GM12874 (cell line): ENCODE measurements around the gene TTLL11.

Experiments used
- CTCF ChIP-seq: IDR thresholded peaks from 2 replicates; pipeline ENCODE4 v1.5.1; 2011; ENCODE audit warnings: low read depth, mild to moderate bottlenecking, control low read depth, low read length, moderate library complexity; ENCODE audit not compliant: insufficient read depth

The TTLL11 gene

DNA sequence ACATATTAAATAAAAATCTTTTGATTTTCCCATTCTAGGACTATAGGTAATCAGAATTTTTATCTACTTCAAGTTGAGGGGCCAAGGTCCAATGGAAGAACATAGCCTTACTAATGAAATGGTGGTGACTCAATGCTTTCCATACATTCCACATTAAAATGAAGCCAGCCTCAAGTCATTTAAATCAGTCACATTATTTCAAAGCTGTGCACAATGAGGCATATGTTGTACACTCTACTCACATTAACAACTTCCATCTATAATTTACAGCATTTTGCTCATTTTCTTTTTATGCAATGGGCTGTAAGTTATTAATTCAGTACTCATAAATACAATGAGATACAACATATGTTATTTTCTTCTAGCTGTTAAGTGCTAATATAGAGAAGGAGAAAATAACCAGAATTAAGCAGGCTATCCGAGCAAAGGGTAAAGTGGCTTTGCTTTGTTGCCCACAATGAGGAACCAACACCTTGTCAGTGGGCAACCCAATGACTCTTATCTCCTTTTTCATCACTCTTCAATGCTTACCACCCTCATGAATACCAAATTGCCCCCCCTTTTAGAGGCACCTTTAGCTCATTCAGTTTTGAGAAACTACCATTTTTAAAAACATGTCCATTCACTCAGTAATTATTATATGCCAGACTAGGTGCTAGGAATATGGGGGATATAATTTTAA, 52.4 kb downstream of the TTLL11 start:
- TF ChIP-seq CTCF: no peak

DNA sequence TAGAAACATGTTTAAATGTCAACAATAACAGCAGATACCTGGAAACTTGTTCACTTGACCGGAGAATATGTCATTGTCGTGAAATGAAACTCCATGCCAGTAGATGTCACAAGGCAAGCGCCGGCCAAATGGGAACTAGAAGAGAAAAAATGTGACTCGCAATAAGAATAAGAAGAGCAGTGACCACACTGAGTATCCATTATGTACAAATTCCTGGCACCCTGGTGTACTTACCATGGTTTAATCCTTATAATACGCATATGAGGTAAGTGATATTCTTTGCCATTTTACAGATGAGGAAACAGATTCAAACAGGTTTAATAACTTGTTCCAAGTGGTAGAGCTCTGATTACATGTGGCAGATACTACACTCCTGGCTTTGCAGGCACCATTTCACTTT, 53.9 kb downstream of the TTLL11 start:
- no peak for TF ChIP-seq CTCF

DNA sequence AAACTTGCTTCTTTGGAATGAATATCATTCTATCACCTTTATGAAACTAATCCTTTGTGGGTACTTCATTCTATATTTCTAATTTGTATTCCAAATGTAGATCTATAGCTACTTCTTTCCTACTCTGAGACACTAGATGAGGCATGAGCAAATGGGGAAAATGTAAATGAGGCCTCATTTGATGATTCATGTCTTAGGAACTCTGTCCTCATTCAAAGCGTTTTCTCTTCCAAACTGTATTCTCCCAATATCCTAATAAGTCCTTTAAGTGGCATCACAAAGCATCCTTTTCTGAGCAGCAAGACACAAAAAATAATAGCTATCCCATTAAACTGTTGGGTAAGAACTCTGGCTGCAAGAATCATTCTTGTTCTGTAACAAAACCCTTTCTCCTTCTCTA, 56.1 kb downstream of the TTLL11 start:
- no peak for TF ChIP-seq CTCF

GRCh38 chr9:122036408-122036807, 56.7 kb downstream of the TTLL11 start:
- TF ChIP-seq CTCF: no peak

DNA sequence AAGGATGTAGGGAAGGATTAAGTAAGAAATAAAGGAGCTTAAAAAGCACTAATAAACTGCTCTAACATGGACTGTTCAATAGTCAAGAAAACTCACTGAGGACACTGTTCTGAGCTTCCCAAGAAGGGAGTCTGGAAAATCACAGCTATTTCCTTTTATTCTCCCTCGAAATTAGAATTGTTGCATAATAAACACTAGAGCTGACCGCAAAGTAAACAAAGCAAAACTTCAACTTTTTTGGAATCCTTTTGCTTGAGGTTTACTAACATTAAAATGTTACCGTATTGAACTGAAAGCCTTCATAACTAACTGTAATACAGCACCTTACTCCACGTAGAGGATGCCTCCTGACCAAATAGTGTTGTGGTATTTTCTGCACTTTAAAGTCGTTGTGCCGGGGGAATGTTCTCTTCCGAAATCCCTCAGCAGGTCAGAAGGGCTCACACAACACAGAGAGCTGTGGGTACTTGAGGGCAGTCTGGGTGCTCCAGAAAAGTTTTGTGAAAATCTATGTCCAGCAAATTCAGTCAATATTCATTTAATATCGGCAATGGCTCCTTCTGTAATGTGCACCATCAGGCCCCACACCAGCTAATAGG, 59.2 kb downstream of the TTLL11 start:
- TF ChIP-seq CTCF: no peak

DNA sequence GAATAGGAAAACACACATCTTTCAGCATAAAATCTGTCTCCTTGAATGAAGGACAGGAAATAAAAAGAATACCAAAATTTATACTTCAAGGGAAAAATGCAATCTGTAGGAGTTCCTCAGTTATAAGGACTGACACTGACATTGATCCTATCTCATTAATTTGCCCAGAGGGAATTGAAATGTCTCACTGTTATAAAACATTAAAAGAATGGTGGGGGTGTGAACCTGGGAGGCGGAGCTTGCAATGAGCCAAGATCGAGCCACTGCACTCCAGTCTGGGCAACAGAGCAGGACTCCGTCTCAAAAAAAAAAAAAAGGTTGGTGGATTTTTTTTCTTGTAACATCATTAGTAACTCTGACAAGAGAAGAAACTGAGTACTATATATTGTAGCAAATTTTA, 60.8 kb downstream of the TTLL11 start:
- no peak for TF ChIP-seq CTCF

DNA sequence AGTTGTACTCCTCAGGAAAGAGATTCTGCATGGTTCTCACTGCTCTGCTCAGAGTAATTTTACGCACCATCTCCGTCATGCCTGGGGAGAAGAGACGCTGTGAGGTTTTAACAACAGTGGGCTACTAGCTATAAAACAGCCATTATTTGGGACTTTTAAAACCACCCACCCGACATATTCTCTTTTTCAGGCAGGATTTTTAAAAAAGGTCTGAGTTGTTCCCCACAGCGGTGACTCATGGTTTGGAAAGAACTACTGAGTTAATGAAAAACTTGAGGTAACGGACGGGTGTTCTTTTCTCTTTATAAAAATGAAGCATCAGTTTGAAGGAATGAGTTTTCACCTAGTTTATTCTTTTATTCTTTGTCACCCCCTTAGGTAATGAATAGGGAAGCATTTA, 61.3 kb downstream of the TTLL11 start:
- no peak for TF ChIP-seq CTCF
